Astrocyte (in vitro differentiated cells and primary cell): Measurements from ENCODE around the gene RABL3. TPM values are rescaled to one million over a fixed set of nuclear protein-coding genes. Genes with fewer than 3 reads are reported as not detected.
A peak's percentile ranks its signal among the peaks of the same experiment; 100 is the strongest.

Experiments
- DNase-seq: peaks from one replicate; pipeline ENCODE4 v3.0.0-alpha.2; 2010; ENCODE audit warnings: low read depth
- FAIRE-seq: peaks from 2 replicates; lab custom pipeline; 2011; peaks lifted over from hg19 to GRCh38; lab: Jason Lieb, UNC
- H2AFZ ChIP-seq: 2 replicates; pipeline ENCODE4 v1.6.0; 2012; ENCODE audit warnings: low read depth, low read length, inconsistent platforms
- H3K27ac ChIP-seq: 2 replicates; pipeline ENCODE4 v1.5.1; 2011; ENCODE audit warnings: low read depth, low read length, inconsistent platforms
- H3K27me3 ChIP-seq: 2 replicates; pipeline ENCODE4 v1.6.0; 2011; ENCODE audit warnings: low read length, inconsistent platforms; ENCODE audit not compliant: insufficient read depth
- H3K36me3 ChIP-seq: 2 replicates; pipeline ENCODE4 v1.5.1; 2011; ENCODE audit warnings: low read length, inconsistent platforms; ENCODE audit not compliant: insufficient read depth
- H3K4me1 ChIP-seq: 2 replicates; pipeline ENCODE4 v1.5.1; 2011; ENCODE audit warnings: low read length, inconsistent platforms; ENCODE audit not compliant: insufficient read depth
- H3K4me2 ChIP-seq: 2 replicates; pipeline ENCODE4 v1.6.0; 2012; ENCODE audit warnings: low read length, inconsistent platforms
- H3K4me3 ChIP-seq: 2 replicates; pipeline ENCODE4 v1.5.1; 2011; ENCODE audit warnings: low read depth, mild to moderate bottlenecking, low read length, inconsistent platforms; ENCODE audit not compliant: insufficient read depth
- H3K79me2 ChIP-seq: 2 replicates; pipeline ENCODE4 v1.6.0; 2012; ENCODE audit warnings: mild to moderate bottlenecking, low read length, inconsistent platforms; ENCODE audit not compliant: insufficient read depth
- H3K9ac ChIP-seq: 2 replicates; pipeline ENCODE4 v1.6.0; 2012; ENCODE audit warnings: mild to moderate bottlenecking, low read length, inconsistent platforms
- H3K9me3 ChIP-seq: 2 replicates; pipeline ENCODE4 v1.5.1; 2012; ENCODE audit warnings: low read depth, mild to moderate bottlenecking, low read length, inconsistent platforms; ENCODE audit not compliant: insufficient read depth
- H4K20me1 ChIP-seq: 2 replicates; pipeline ENCODE4 v1.6.0; 2012; ENCODE audit warnings: low read length, inconsistent platforms; ENCODE audit not compliant: insufficient read depth
- H3K27ac Mint-ChIP-seq: one replicate; pipeline ENCODE4 v1.8.0; 2021; ENCODE audit warnings: mild to moderate bottlenecking, mixed read lengths; ENCODE audit not compliant: unreplicated experiment
- H3K27me3 Mint-ChIP-seq: one replicate; pipeline ENCODE4 v1.8.0; 2021; ENCODE audit warnings: low read depth, mixed read lengths; ENCODE audit not compliant: unreplicated experiment
- H3K36me3 Mint-ChIP-seq: one replicate; pipeline ENCODE4 v1.8.0; 2021; ENCODE audit warnings: low read depth, mixed read lengths; ENCODE audit not compliant: unreplicated experiment
- H3K4me1 Mint-ChIP-seq: one replicate; pipeline ENCODE4 v1.8.0; 2021; ENCODE audit warnings: low read depth, mixed read lengths; ENCODE audit not compliant: unreplicated experiment
- H3K4me3 Mint-ChIP-seq: one replicate; pipeline ENCODE4 v1.8.0; 2021; ENCODE audit warnings: mild to moderate bottlenecking, moderate library complexity, mixed read lengths; ENCODE audit not compliant: unreplicated experiment
- H3K9me3 Mint-ChIP-seq: one replicate; pipeline ENCODE4 v1.8.0; 2021; ENCODE audit warnings: mild to moderate bottlenecking, mixed read lengths; ENCODE audit not compliant: unreplicated experiment
- CTCF ChIP-seq: IDR thresholded peaks from 2 replicates; pipeline ENCODE4 v1.5.1; 2011; ENCODE audit warnings: low read depth, mild to moderate bottlenecking, inconsistent platforms, low read length, moderate library complexity; ENCODE audit not compliant: insufficient read depth
- EZH2 ChIP-seq: IDR thresholded peaks from 2 replicates; pipeline ENCODE4 v1.6.1; 2012; ENCODE audit warnings: mild to moderate bottlenecking, low read length, inconsistent platforms; ENCODE audit not compliant: insufficient read depth
- total RNA-seq: library from RNA; stranded (reverse); gene quantifications from 2 replicates; pipeline ENCODE4 v1.2.1, GENCODE V29; 2021

The RABL3 gene
- total RNA-seq, 1 donor from 2014 or later, result 16.8 TPM

DNA sequence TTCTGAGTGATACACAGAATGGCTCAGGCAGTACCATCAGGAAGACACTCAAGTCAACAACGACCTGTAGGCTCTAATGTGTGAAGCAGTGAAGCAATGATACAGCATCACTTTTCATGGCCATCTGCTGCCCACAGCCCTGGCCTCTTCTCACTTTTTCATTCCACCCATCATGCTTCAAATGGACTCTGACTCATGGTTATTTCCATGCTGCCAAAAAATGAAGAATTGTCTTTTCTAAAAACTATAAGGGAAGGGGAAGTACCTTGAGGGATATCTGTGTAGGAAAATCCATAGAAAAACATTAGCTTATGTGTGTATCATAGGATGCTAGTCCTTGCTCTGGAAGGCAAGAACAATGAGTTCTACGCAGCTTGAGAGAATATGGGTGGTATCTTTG, 71.7 kb downstream of the RABL3 start:
- Histone ChIP-seq H4K20me1 (no peaks in the 10 kb centered on the region), H3K4me3 (no peak overlapping the region), H3K9ac (no peak overlapping the region), H3K36me3 (no peaks in the 10 kb centered on the region), H3K79me2 (no peaks in the 10 kb centered on the region), H3K4me1 (no peaks in the 10 kb centered on the region), H3K27ac (no peak overlapping the region), H3K27me3 (no peaks in the 10 kb centered on the region), H2AFZ (no peak overlapping the region), H3K4me2 (no peak overlapping the region), H3K9me3 (no peaks in the 10 kb centered on the region)
- Mint-ChIP-seq H3K36me3 (no peaks in the 10 kb centered on the region), H3K4me3 (no peak overlapping the region), H3K4me1 (no peaks in the 10 kb centered on the region), H3K27ac (no peak overlapping the region), H3K27me3 (no peaks in the 10 kb centered on the region), H3K9me3 (no peaks in the 10 kb centered on the region)
- TF ChIP-seq CTCF (no peak), EZH2 (no peak)
- no peak for FAIRE-seq
- peak; percentile 7 for DNase-seq

- Histone ChIP-seq H3K9ac (no peak overlapping the region), H4K20me1 (no peaks in the 10 kb centered on the region), H3K4me1 (no peaks in the 10 kb centered on the region), H3K36me3 (no peaks in the 10 kb centered on the region), H3K79me2 (no peaks in the 10 kb centered on the region), H2AFZ (no peak overlapping the region), H3K27ac (no peak overlapping the region), H3K9me3 (no peaks in the 10 kb centered on the region), H3K27me3 (no peaks in the 10 kb centered on the region), H3K4me2 (no peak overlapping the region), H3K4me3 (no peak overlapping the region)
- H3K4me3 Mint-ChIP-seq, result no peak overlapping the region
- FAIRE-seq, result no peak
- H3K27ac Mint-ChIP-seq, result no peak overlapping the region
- no peaks in the 10 kb centered on the region for H3K4me1 Mint-ChIP-seq
- H3K9me3 Mint-ChIP-seq, result no peaks in the 10 kb centered on the region
- peaks cover 3% of the 10 kb centered on the region for H3K27me3 Mint-ChIP-seq
- no peaks in the 10 kb centered on the region for H3K36me3 Mint-ChIP-seq
- no peak for DNase-seq
- TF ChIP-seq EZH2, result no peak
- TF ChIP-seq CTCF, result no peak
These were observed 77.4 kb downstream of the RABL3 start for GRCh38 chr3:120664926-120665325.

GRCh38 chr3:120661945-120662344, 80.4 kb downstream of the RABL3 start:
- Mint-ChIP-seq H3K9me3 (peaks cover 3% of the 10 kb centered on the region), H3K27me3 (peaks cover 3% of the 10 kb centered on the region), H3K4me3 (no peak overlapping the region), H3K36me3 (peaks cover 2% of the 10 kb centered on the region), H3K27ac (no peak overlapping the region), H3K4me1 (no peaks in the 10 kb centered on the region)
- Histone ChIP-seq H2AFZ (no peak overlapping the region), H3K4me2 (no peak overlapping the region), H3K4me3 (no peak overlapping the region), H3K9me3 (no peaks in the 10 kb centered on the region), H3K27ac (no peak overlapping the region), H3K36me3 (no peaks in the 10 kb centered on the region), H3K9ac (no peak overlapping the region), H4K20me1 (no peaks in the 10 kb centered on the region), H3K27me3 (no peaks in the 10 kb centered on the region), H3K79me2 (no peaks in the 10 kb centered on the region), H3K4me1 (no peaks in the 10 kb centered on the region)
- DNase-seq, result no peak
- TF ChIP-seq CTCF (no peak), EZH2 (no peak)
- FAIRE-seq, result no peak
